ENCODE results near the gene USHBP1. TPM values are rescaled to one million over a fixed set of nuclear protein-coding genes. Genes with fewer than 3 reads are reported as not detected.
A peak's percentile ranks its signal among the peaks of the same experiment; 100 is the strongest.

Gene USHBP1
- total RNA-seq, 1 donor from 2014 or later, result not detected

GRCh38 chr19:17214508-17215126 lies 49.9 kb downstream of the USHBP1 start:
- DNase-seq (ENCODE audit: low read depth), result no peak

- no peak for DNase-seq (ENCODE audit: low read depth)
Measured at GRCh38 chr19:17213334-17213733, 51.2 kb downstream of the USHBP1 start.

- no peak for DNase-seq (ENCODE audit: low read depth)
Measured at GRCh38 chr19:17211547-17212446, 52.7 kb downstream of the USHBP1 start.

- DNase-seq (ENCODE audit: low read depth), result no peak
Measured at GRCh38 chr19:17210296-17210695, 54.2 kb downstream of the USHBP1 start.

GRCh38 chr19:17209126-17210036 lies 55.2 kb downstream of the USHBP1 start:
- no peak for DNase-seq (ENCODE audit: low read depth)

- DNase-seq (ENCODE audit: low read depth), result no peak
Measured at GRCh38 chr19:17206736-17207581, 57.6 kb downstream of the USHBP1 start.

GRCh38 chr19:17205237-17206140 lies 59.1 kb downstream of the USHBP1 start:
- DNase-seq (ENCODE audit: low read depth), result peak; percentile 32

GRCh38 chr19:17202713-17203112 lies 61.8 kb downstream of the USHBP1 start:
- no peak for DNase-seq (ENCODE audit: low read depth)

GRCh38 chr19:17202249-17202648 lies 62.3 kb downstream of the USHBP1 start:
- no peak for DNase-seq (ENCODE audit: low read depth)

GRCh38 chr19:17200408-17201079 lies 64.0 kb downstream of the USHBP1 start:
- no peak for DNase-seq (ENCODE audit: low read depth)

Other genes starting within 250 kb of the USHBP1 start
- gene CPAMD8, start 237.9 kb downstream of the USHBP1 start, total RNA-seq, result not detected in 2 replicates
- gene HAUS8, start 189.3 kb downstream of the USHBP1 start, total RNA-seq, result 3.3 and 5.4 TPM in 2 replicates
- gene MYO9B, start 189.0 kb downstream of the USHBP1 start, total RNA-seq, result 35.8 and 43.4 TPM in 2 replicates
- 23.1 and 23.5 TPM in 2 replicates for gene USE1, start 49.4 kb downstream of the USHBP1 start, total RNA-seq
- gene OCEL1, start 38.5 kb downstream of the USHBP1 start, total RNA-seq, result 4.3 and 7.0 TPM in 2 replicates
- 103 and 104 TPM in 2 replicates for gene NR2F6, start 18.8 kb downstream of the USHBP1 start, total RNA-seq
- gene BABAM1, start 2.7 kb upstream of the USHBP1 start, total RNA-seq, result 89.3 and 122 TPM in 2 replicates
- 0.27 and 0.36 TPM in 2 replicates for gene ANKLE1, start 17.2 kb upstream of the USHBP1 start, total RNA-seq
- gene ABHD8, start 38.7 kb upstream of the USHBP1 start, total RNA-seq, result 24.0 and 24.8 TPM in 2 replicates
- gene MRPL34, start 41.1 kb upstream of the USHBP1 start, total RNA-seq, result 55.7 and 87.2 TPM in 2 replicates
- 26.2 and 34.5 TPM in 2 replicates for gene DDA1, start 44.8 kb upstream of the USHBP1 start, total RNA-seq
- 8.3 and 8.7 TPM in 2 replicates for gene ANO8, start 70.1 kb upstream of the USHBP1 start, total RNA-seq
- gene GTPBP3, start 72.8 kb upstream of the USHBP1 start, total RNA-seq, result 19.3 and 20.2 TPM in 2 replicates
- gene PLVAP, start 112.6 kb upstream of the USHBP1 start, total RNA-seq, result 0.43 TPM in 1 of 2 replicates, not detected in the other
- not detected in 2 replicates for gene CCDC194, start 129.5 kb upstream of the USHBP1 start, total RNA-seq
- gene BST2, start 140.9 kb upstream of the USHBP1 start, total RNA-seq, result 0.57 and 0.62 TPM in 2 replicates
- gene MVB12A, start 155.3 kb upstream of the USHBP1 start, total RNA-seq, result 53.3 and 71.6 TPM in 2 replicates
- 0.31 and 2.6 TPM in 2 replicates for gene TMEM221, start 183.9 kb upstream of the USHBP1 start, total RNA-seq
- not detected in 2 replicates for gene NXNL1, start 196.2 kb upstream of the USHBP1 start, total RNA-seq
- 35.8 and 41.3 TPM in 2 replicates for gene SLC27A1, start 205.8 kb upstream of the USHBP1 start, total RNA-seq
- gene PGLS, start 246.9 kb upstream of the USHBP1 start, total RNA-seq, result 60.5 and 75.0 TPM in 2 replicates